ENCODE data around the gene PGAP6. TPM values are rescaled to one million over a fixed set of nuclear protein-coding genes. Genes with fewer than 3 reads are reported as not detected.
A peak's percentile ranks its signal among the peaks of the same experiment; 100 is the strongest.
"Not testable (repeated sequence)": the region's sequence is repeated elsewhere in the genome, so short reads cannot be mapped to it uniquely, and the experiment has no call there.

Gene PGAP6
- total RNA-seq, 2 donors from 2014 or later, result 83.8 to 113 TPM

- Histone ChIP-seq H3K4me1 (peaks cover 16% of the 10 kb centered on the region), H3K36me3 (replicated peaks in 1 of 2; ENCODE audit: insufficient read depth in 1 of 2, low read depth in 2 of 2) (no peaks in the 10 kb centered on the region), H3K27me3 (no peaks in the 10 kb centered on the region), H3K27ac (no peak overlapping the region), H3K9me3 (no peaks in the 10 kb centered on the region), H3K4me3 (no peak overlapping the region)
- ATAC-seq (no peak), DNase-seq (no peak)
- TF ChIP-seq CTCF (IDR thresholded peaks at IDR 0.05), result no peak
- no peak for TF ChIP-seq POLR2A (IDR thresholded peaks at IDR 0.05)
- intact Hi-C loops (cut with DNase I), result no loop called here
- 92 to 98% methylated on average over 7 of the region's 7 CpGs for WGBS, 2 donors
Observed at GRCh38 chr16:392450-393030, 10.8 kb upstream of the PGAP6 start.

GRCh38 chr16:391885-392335 lies 10.1 kb upstream of the PGAP6 start:
- peak; percentile 54 to 68 (median 61) for DNase-seq
- intact Hi-C loops (cut with DNase I), result no loop called here

GRCh38 chr16:389352-389751 lies 7.6 kb upstream of the PGAP6 start:
- no peak overlapping the region for H3K27ac ChIP-seq
- no peaks in the 10 kb centered on the region for H3K27me3 ChIP-seq
- no peaks in the 10 kb centered on the region for H3K9me3 ChIP-seq
- intact Hi-C loops (cut with DNase I), result no loop called here
- no peaks in the 10 kb centered on the region for H3K36me3 ChIP-seq (replicated peaks in 1 of 2; ENCODE audit: insufficient read depth in 1 of 2, low read depth in 2 of 2)
- ATAC-seq (no peak), DNase-seq (no peak)
- no peak overlapping the region for H3K4me3 ChIP-seq
- WGBS, 2 donors, result 72 to 87% methylated on average over 7 to 10 of the region's 10 CpGs
- peaks cover 11% of the 10 kb centered on the region for H3K4me1 ChIP-seq
- TF ChIP-seq CTCF (IDR thresholded peaks at IDR 0.05) (no peak), POLR2A (IDR thresholded peaks at IDR 0.05) (no peak)

More at GRCh38 chr16:391885-392335, 10.1 kb upstream of the PGAP6 start:
- peak; percentile 70 for ATAC-seq
- TF ChIP-seq CTCF (IDR thresholded peaks at IDR 0.05), result peak; percentile 21 to 66 (median 57)
- no peak for TF ChIP-seq POLR2A (IDR thresholded peaks at IDR 0.05)
- Histone ChIP-seq H3K4me1 (peaks cover 16% of the 10 kb centered on the region), H3K9me3 (no peaks in the 10 kb centered on the region), H3K27ac (no peak overlapping the region), H3K36me3 (replicated peaks in 1 of 2; ENCODE audit: insufficient read depth in 1 of 2, low read depth in 2 of 2) (no peaks in the 10 kb centered on the region), H3K27me3 (no peaks in the 10 kb centered on the region), H3K4me3 (no peak overlapping the region)
- 69 to 70% methylated on average over 6 to 7 of the region's 7 CpGs for WGBS, 2 donors

- intact Hi-C loops (cut with DNase I); H3K9me3 ChIP-seq; ATAC-seq; H3K36me3 ChIP-seq (replicated peaks in 1 of 2; ENCODE audit: insufficient read depth in 1 of 2, low read depth in 2 of 2); H3K27me3 ChIP-seq; H3K4me3 ChIP-seq: not testable (repeated sequence)
- WGBS, 2 donors, result 22 to 30% methylated on average over 16 to 20 of the region's 20 CpGs
- DNase-seq, result peak in 2 of 4 donors; percentile 30 to 49
- Histone ChIP-seq H3K4me1 (peaks cover 19% of the 10 kb centered on the region), H3K27ac (peak overlapping the region in 3 of 4 donors; percentile 31 to 52 (median 48))
- peak in 1 of 7 experiments; percentile 15 for TF ChIP-seq CTCF (IDR thresholded peaks at IDR 0.05)
Observed at GRCh38 chr16:387761-388666, 6.2 kb upstream of the PGAP6 start.

Measured in body of pancreas (tissue), 4 donors.